Pericardium fibroblast (primary cell): ENCODE data around the gene TRIM77. TPM values are rescaled to one million over a fixed set of nuclear protein-coding genes. Genes with fewer than 3 reads are reported as not detected.

Experiments used
- total RNA-seq: library from RNA; depleted of rRNA; stranded (reverse); fragments of >200 nt; gene quantifications from 2 replicates; pipeline ENCODE4 v1.2.3, GENCODE V29; 2015

Gene TRIM77, protein sequence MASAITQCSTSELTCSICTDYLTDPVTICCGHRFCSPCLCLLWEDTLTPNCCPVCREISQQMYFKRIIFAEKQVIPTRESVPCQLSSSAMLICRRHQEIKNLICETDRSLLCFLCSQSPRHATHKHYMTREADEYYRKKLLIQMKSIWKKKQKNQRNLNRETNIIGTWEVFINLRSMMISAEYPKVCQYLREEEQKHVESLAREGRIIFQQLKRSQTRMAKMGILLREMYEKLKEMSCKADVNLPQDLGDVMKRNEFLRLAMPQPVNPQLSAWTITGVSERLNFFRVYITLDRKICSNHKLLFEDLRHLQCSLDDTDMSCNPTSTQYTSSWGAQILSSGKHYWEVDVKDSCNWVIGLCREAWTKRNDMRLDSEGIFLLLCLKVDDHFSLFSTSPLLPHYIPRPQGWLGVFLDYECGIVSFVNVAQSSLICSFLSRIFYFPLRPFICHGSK
- total RNA-seq, result not detected in 2 replicates

DNA sequence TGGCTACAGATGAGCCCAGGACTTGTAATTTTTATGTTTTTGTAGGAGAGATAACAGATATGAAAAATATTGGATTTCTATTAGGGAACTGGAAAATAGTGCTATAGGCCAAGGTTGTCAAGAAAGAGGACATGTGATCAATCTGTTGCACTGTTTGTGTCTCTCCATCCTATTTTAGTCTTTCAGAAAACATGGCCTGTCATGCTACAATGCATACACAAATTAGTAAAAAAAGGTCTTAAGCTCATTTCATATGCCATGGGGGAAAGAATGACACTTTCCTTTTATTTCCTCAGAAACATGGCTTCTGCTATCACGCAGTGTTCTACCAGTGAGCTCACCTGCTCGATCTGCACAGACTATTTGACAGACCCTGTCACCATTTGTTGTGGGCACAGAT is at the start of gene TRIM77:
Gene TRIM77 (plus strand): TSS at position 301 of the 400 bp plus-strand sequence. CDS start 0 bp downstream, at position 301.

Other genes with a start within 250 kb of the TRIM77 start
- 0.12 and 3.8 TPM in 2 replicates for gene NOX4, start 218.9 kb upstream of the TRIM77 start, total RNA-seq
- gene TRIM49, start 98.3 kb downstream of the TRIM77 start, total RNA-seq, result not detected in 2 replicates
- gene TRIM64B, start 168.2 kb downstream of the TRIM77 start, total RNA-seq, result not detected in 2 replicates
- gene TRIM49D1, start 211.9 kb downstream of the TRIM77 start, total RNA-seq, result not detected in 2 replicates
- not detected in 2 replicates for gene TRIM49D2, start 213.8 kb downstream of the TRIM77 start, total RNA-seq